Measurements from ENCODE around the gene SNURF. TPM values are rescaled to one million over a fixed set of nuclear protein-coding genes. Genes with fewer than 3 reads are reported as not detected.
A peak's percentile ranks its signal among the peaks of the same experiment; 100 is the strongest.
"Not testable (repeated sequence)": the region's sequence is repeated elsewhere in the genome, so short reads cannot be mapped to it uniquely, and the experiment has no call there.

SNURF gene
- total RNA-seq, 1 experiment from 2014 or later = 32.4 TPM

GRCh38 chr15:24919446-24919845 lies 35.3 kb upstream of the SNURF start:
- TF ChIP-seq, protein P1, sequence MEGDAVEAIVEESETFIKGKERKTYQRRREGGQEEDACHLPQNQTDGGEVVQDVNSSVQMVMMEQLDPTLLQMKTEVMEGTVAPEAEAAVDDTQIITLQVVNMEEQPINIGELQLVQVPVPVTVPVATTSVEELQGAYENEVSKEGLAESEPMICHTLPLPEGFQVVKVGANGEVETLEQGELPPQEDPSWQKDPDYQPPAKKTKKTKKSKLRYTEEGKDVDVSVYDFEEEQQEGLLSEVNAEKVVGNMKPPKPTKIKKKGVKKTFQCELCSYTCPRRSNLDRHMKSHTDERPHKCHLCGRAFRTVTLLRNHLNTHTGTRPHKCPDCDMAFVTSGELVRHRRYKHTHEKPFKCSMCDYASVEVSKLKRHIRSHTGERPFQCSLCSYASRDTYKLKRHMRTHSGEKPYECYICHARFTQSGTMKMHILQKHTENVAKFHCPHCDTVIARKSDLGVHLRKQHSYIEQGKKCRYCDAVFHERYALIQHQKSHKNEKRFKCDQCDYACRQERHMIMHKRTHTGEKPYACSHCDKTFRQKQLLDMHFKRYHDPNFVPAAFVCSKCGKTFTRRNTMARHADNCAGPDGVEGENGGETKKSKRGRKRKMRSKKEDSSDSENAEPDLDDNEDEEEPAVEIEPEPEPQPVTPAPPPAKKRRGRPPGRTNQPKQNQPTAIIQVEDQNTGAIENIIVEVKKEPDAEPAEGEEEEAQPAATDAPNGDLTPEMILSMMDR (IDR thresholded peaks at IDR 0.05; ENCODE audit: insufficient read depth in 1 of 2, low read depth in 1 of 2, low read length in 1 of 2, severe bottlenecking in 1 of 2, unreplicated experiment in 1 of 2) = no peak
- Mint-ChIP-seq H3K9me3 (ENCODE audit: unreplicated experiment) (peaks cover 25% of the 10 kb centered on the region), H3K36me3 (ENCODE audit: insufficient read depth, unreplicated experiment) (peaks cover 12% of the 10 kb centered on the region), H3K4me1 (ENCODE audit: low read depth, unreplicated experiment) (peaks cover 20% of the 10 kb centered on the region), H3K27me3 (ENCODE audit: insufficient read depth, unreplicated experiment) (no peaks in the 10 kb centered on the region), H3K4me3 (ENCODE audit: unreplicated experiment) (peak overlapping the region; percentile 47), H3K27ac (ENCODE audit: unreplicated experiment) (peak overlapping the region; percentile 22)
- H3K4me3 ChIP-seq (ENCODE audit: low read depth, low read length) = no peak overlapping the region
- H3K27me3 ChIP-seq (replicated peaks; ENCODE audit: control insufficient read depth, insufficient read depth, low read length) = no peaks in the 10 kb centered on the region
- peak; percentile 72 to 77 for DNase-seq
- no TSS peak for BruUV-seq (replicated peaks)
- POLR2A ChIA-PET = no interaction called here
- CTCF ChIA-PET = no interaction called here
- peaks cover 16% of the 10 kb centered on the region; the same call in 1 of the 2 replicates for H3K4me1 ChIP-seq
- H3K9me3 ChIP-seq = peaks cover 7% of the 10 kb centered on the region
- H3K36me3 ChIP-seq (ENCODE audit: control insufficient read depth, insufficient read depth, low read length) = no peaks in the 10 kb centered on the region
- intact Hi-C loops (cut with micrococcal nuclease; ENCODE audit: unreplicated experiment) = loop anchor here (2.0 kb wide), 1 partner anchor 37 kb away; no protein-coding TSS in a partner anchor

DNA sequence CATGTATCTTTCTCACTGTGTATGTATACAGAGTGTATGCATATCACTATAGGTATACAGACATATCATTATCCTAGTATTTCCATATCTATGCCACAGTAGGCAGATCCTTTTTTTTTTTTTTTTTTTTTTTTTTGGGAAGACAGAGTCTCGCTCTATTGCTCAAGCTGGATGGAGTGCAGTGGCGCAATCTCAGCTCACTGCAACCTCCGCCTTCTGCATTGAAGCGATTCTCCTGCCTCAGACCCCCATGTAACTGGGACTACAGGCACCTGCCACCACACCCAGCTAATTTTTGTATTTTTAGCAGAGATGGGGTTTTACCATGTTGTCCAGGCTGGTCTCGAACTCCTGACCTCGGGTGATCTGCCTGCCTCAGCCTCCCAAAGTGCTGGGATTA lies 32.0 kb upstream of the SNURF start:
- peaks cover 22% of the 10 kb centered on the region; the same call in 1 of the 2 replicates for H3K4me1 ChIP-seq
- BruUV-seq (replicated peaks); H3K36me3 Mint-ChIP-seq (ENCODE audit: insufficient read depth, unreplicated experiment); H3K27ac Mint-ChIP-seq (ENCODE audit: unreplicated experiment); H3K4me3 Mint-ChIP-seq (ENCODE audit: unreplicated experiment); intact Hi-C loops (cut with micrococcal nuclease; ENCODE audit: unreplicated experiment); H3K9me3 Mint-ChIP-seq (ENCODE audit: unreplicated experiment); CTCF ChIA-PET; H3K9me3 ChIP-seq; POLR2A ChIA-PET; DNase-seq; H3K27me3 Mint-ChIP-seq (ENCODE audit: insufficient read depth, unreplicated experiment); H3K36me3 ChIP-seq (ENCODE audit: control insufficient read depth, insufficient read depth, low read length); H3K4me3 ChIP-seq (ENCODE audit: low read depth, low read length); H3K27me3 ChIP-seq (replicated peaks; ENCODE audit: control insufficient read depth, insufficient read depth, low read length): not testable (repeated sequence)
- peaks cover 20% of the 10 kb centered on the region for H3K4me1 Mint-ChIP-seq (ENCODE audit: low read depth, unreplicated experiment)

DNA sequence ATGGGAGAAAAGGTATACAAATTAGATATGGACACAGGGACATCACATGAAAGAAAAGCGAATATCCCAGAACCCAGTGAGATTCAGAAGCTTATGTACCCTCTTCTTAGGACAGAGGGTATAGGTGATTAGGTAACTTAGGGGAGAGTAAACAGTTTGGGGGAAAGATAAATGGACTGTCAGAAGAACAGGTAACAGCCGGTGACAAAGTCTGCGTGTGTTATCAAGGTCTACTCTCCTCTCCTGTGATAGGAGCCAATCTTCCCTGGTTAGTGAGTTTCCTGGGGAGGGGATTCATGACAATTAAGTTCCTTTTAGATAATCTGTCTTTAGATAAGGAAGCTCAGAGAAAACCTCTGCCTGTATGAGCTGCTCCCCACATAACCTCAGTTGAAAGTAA lies 30.6 kb upstream of the SNURF start:
- POLR2A ChIA-PET = interaction anchor here (0.6 kb wide), 1 partner anchor 132 kb away, joined by 5 read pairs; no protein-coding TSS in a partner anchor
- BruUV-seq (replicated peaks) = no TSS peak
- H3K4me3 Mint-ChIP-seq (ENCODE audit: unreplicated experiment) = no peak overlapping the region
- H3K9me3 ChIP-seq = no peaks in the 10 kb centered on the region
- H3K4me1 ChIP-seq = peaks cover 22% of the 10 kb centered on the region; the same call in 1 of the 2 replicates
- TF ChIP-seq, protein P1 (IDR thresholded peaks at IDR 0.05; ENCODE audit: insufficient read depth in 1 of 2, low read depth in 1 of 2, low read length in 1 of 2, severe bottlenecking in 1 of 2, unreplicated experiment in 1 of 2) = no peak
- no peaks in the 10 kb centered on the region for H3K36me3 ChIP-seq (ENCODE audit: control insufficient read depth, insufficient read depth, low read length)
- peaks cover 5% of the 10 kb centered on the region for H3K36me3 Mint-ChIP-seq (ENCODE audit: insufficient read depth, unreplicated experiment)
- peaks cover 20% of the 10 kb centered on the region for H3K4me1 Mint-ChIP-seq (ENCODE audit: low read depth, unreplicated experiment)
- intact Hi-C loops (cut with micrococcal nuclease; ENCODE audit: unreplicated experiment) = no loop called here
- CTCF ChIA-PET = interaction anchor here (0.6 kb wide), 1 partner anchor 32 kb away, joined by 3 read pairs; no protein-coding TSS in a partner anchor
- H3K27ac Mint-ChIP-seq (ENCODE audit: unreplicated experiment) = no peak overlapping the region
- DNase-seq = no peak
- H3K9me3 Mint-ChIP-seq (ENCODE audit: unreplicated experiment) = peaks cover 11% of the 10 kb centered on the region
- H3K27me3 ChIP-seq (replicated peaks; ENCODE audit: control insufficient read depth, insufficient read depth, low read length) = no peaks in the 10 kb centered on the region
- H3K4me3 ChIP-seq (ENCODE audit: low read depth, low read length) = no peak overlapping the region
- H3K27me3 Mint-ChIP-seq (ENCODE audit: insufficient read depth, unreplicated experiment) = no peaks in the 10 kb centered on the region
